ENCODE data around the gene TMEFF1. TPM values are rescaled to one million over a fixed set of nuclear protein-coding genes. Genes with fewer than 3 reads are reported as not detected.

TMEFF1 gene
- total and polyA plus RNA-seq, 2 of the 8 experiments (the other 6 are each of a cell fraction or from before 2014, with no cell fraction given): 13.5 to 68.2 TPM

- Histone ChIP-seq H3K4me2 (ENCODE audit: insufficient read depth in 1 of 2, low read depth in 2 of 2, low read length in 2 of 2) (no peak overlapping the region), H3K79me1 (ENCODE audit: low read depth, low read length) (peaks cover 4% of the 10 kb centered on the region; the same call in 1 of the 2 replicates), H3K79me2 (ENCODE audit: control insufficient read depth in 1 of 2, insufficient read depth in 2 of 2, low read length in 2 of 2) (peaks cover 11 to 90% of the 10 kb centered on the region in 2 experiments; a peak in 3 of 4 replicates), H2BK20ac (ENCODE audit: low read length) (no peak overlapping the region), H3K18ac (ENCODE audit: extremely low read depth, low read length) (no peak overlapping the region), H3K27me3 (replicated peaks in 1 of 4; ENCODE audit: control insufficient read depth in 3 of 4, extremely low read depth in 1 of 4, insufficient read depth in 3 of 4, low read length in 3 of 4) (no peaks in the 10 kb centered on the region), H4K8ac (ENCODE audit: extremely low read depth, insufficient read depth, low read length) (no peak overlapping the region), H2BK15ac (ENCODE audit: low read length) (no peak overlapping the region), H2AFZ (ENCODE audit: low read length) (no peak overlapping the region), H3K4me3 (ENCODE audit: extremely low read depth in 1 of 4, insufficient read depth in 2 of 4, low read depth in 3 of 4, low read length in 4 of 4) (no peak overlapping the region), H3K4me1 (replicated peaks in 1 of 4; ENCODE audit: control insufficient read depth in 3 of 4, insufficient read depth in 4 of 4, low read length in 3 of 4) (peaks cover 0 to 5% (median 3%) of the 10 kb centered on the region in 4 experiments; a peak in 2 of 7 replicates), H2BK120ac (replicated peaks; ENCODE audit: low read depth, low read length) (no peak overlapping the region), H3K23ac (ENCODE audit: insufficient read length) (no peak overlapping the region), H3K23me2 (ENCODE audit: low read depth, low read length) (no peaks in the 10 kb centered on the region), H3K36me3 (ENCODE audit: control insufficient read depth in 2 of 4, insufficient read depth in 4 of 4, low read length in 3 of 4) (peaks cover 0 to 40% (median 10%) of the 10 kb centered on the region in 4 experiments; a peak in 5 of 8 replicates), H3K56ac (replicated peaks; ENCODE audit: insufficient read length, low read depth, low read length) (no peak overlapping the region), H2BK12ac (ENCODE audit: low read depth, low read length) (no peak overlapping the region), H3K27ac (ENCODE audit: low read depth, low read length) (no peak overlapping the region), H2AK5ac (ENCODE audit: low read depth, low read length) (no peak overlapping the region), H3K9me3 (ENCODE audit: insufficient read depth in 2 of 2, low read depth in 1 of 2, low read length in 1 of 2) (no peaks in the 10 kb centered on the region), H3K9ac (replicated peaks in 1 of 4; ENCODE audit: extremely low read depth in 1 of 4, low read depth in 3 of 4, low read length in 3 of 4) (no peak overlapping the region), H3K14ac (ENCODE audit: insufficient read length) (no peak overlapping the region), H2BK5ac (ENCODE audit: low read depth, low read length) (no peak overlapping the region), H4K91ac (replicated peaks; ENCODE audit: insufficient read length, low read length) (no peak overlapping the region), H3K4ac (replicated peaks; ENCODE audit: insufficient read length, low read depth, low read length) (no peak overlapping the region), H4K5ac (ENCODE audit: insufficient read length, low read depth, low read length) (no peak overlapping the region), H4K20me1 (replicated peaks in 1 of 2; ENCODE audit: control insufficient read depth in 1 of 2, insufficient read depth in 2 of 2, low read length in 2 of 2) (peaks cover 11 to 15% of the 10 kb centered on the region in 2 experiments)
- CTCF ChIA-PET (ENCODE audit: partially characterized antibody): no interaction called here
- no peak for DNase-seq (ENCODE audit: low read depth in 1 of 2, low spot score in 2 of 2)
- 87% methylated on average over 4 of the region's 4 CpGs; no CpG with 5 or more reads in 1 of the 2 experiments for WGBS, 2 experiments (ENCODE audit: extremely low coverage in 1 of 2, insufficient coverage in 1 of 2, insufficient read length in 1 of 2, insufficient replicate concordance in 2 of 2, low coverage in 1 of 2, low lambda C conversion rate in 2 of 2, missing lambda C conversion rate in 1 of 2)
- POLR2A ChIA-PET (ENCODE audit: partially characterized antibody): no interaction called here
- FAIRE-seq: no peak
- TF ChIP-seq TEAD4 (IDR thresholded peaks at IDR 0.05; ENCODE audit: low read depth, low read length) (no peak), SAP30 (IDR thresholded peaks at IDR 0.05; ENCODE audit: insufficient read depth, insufficient replicate concordance, low read length) (no peak), EGR1 (IDR thresholded peaks at IDR 0.05; ENCODE audit: borderline replicate concordance, low read depth, low read length) (no peak), ZNF274 (IDR thresholded peaks at IDR 0.05; ENCODE audit: borderline replicate concordance, extremely low read depth, low read length) (no peak), CREB1 (IDR thresholded peaks at IDR 0.05) (no peak), CHD1 (IDR thresholded peaks at IDR 0.05; ENCODE audit: low read depth, low read length) (no peak), RFX5 (IDR thresholded peaks at IDR 0.05; ENCODE audit: borderline replicate concordance, low read depth, low read length) (no peak), FOSL1 (IDR thresholded peaks at IDR 0.05; ENCODE audit: insufficient read depth, low read depth, low read length) (no peak), HDAC2 (IDR thresholded peaks at IDR 0.05; ENCODE audit: borderline replicate concordance in 1 of 2, low read depth in 2 of 2, low read length in 2 of 2) (no peak), CBX8 (IDR thresholded peaks at IDR 0.05; ENCODE audit: borderline replicate concordance, low read depth, low read length) (no peak), KDM1A (IDR thresholded peaks at IDR 0.05; ENCODE audit: borderline replicate concordance, low read length) (no peak), ATF2 (IDR thresholded peaks at IDR 0.05; ENCODE audit: low read length) (no peak), HDAC6 (IDR thresholded peaks at IDR 0.05; ENCODE audit: low read depth, low read length) (no peak)
Measured at GRCh38 chr9:100499460-100499859, 26.5 kb downstream of the TMEFF1 start.
